ENCODE results near the gene OPRD1. TPM values are rescaled to one million over a fixed set of nuclear protein-coding genes. Genes with fewer than 3 reads are reported as not detected.
"Not testable (repeated sequence)": the region's sequence is repeated elsewhere in the genome, so short reads cannot be mapped to it uniquely, and the experiment has no call there.

Gene OPRD1
- 1 to 10 TPM in 1 of 2 donors, under 1 TPM in 1; 0.28 to 1.4 TPM for total RNA-seq
- under 1 TPM; 0.40 to 0.93 TPM for polyA plus RNA-seq (ENCODE audit: insufficient read length in 2 of 2)
- long read RNA-seq, donor 1, result 0 reads
- long read RNA-seq, donor 2, result 0 reads
- long read RNA-seq, donor 3, result 0 reads
- long read RNA-seq, donor 4, result 0 reads

GRCh38 chr1:28811766-28812668 is at the start of gene OPRD1:
Gene OPRD1 (plus strand): TSS chr1:28812170. CDS start chr1:28812384, 214 bp downstream.
- DNase-seq (ENCODE audit: low read depth in 4 of 6, low spot score in 6 of 6), result peak in 1 of 6 donors; percentile 23
- 2% methylated on average over 106 of the region's 108 CpGs for WGBS (ENCODE audit: insufficient coverage)
- Histone ChIP-seq H3K27me3 (ENCODE audit: control insufficient read depth, insufficient read depth, low read length) (peaks cover 48% of the 10 kb centered on the region), H3K36me3 (ENCODE audit: control insufficient read depth, insufficient read depth, low read length) (no peaks in the 10 kb centered on the region), H3K4me1 (ENCODE audit: control insufficient read depth, insufficient read depth, low read length) (peaks cover 13% of the 10 kb centered on the region), H3K9me3 (ENCODE audit: control insufficient read depth, insufficient read depth, low read length) (no peaks in the 10 kb centered on the region), H3K4me3 (ENCODE audit: low read depth, low read length) (no peak within 1 kb of the TSS), H3K27ac (ENCODE audit: low read depth, low read length) (no peak within 1 kb of the TSS)

GRCh38 chr1:28766532-28767183 is 45.3 kb upstream of the OPRD1 start:
- WGBS (ENCODE audit: insufficient coverage), result no CpG with 5 or more reads among the region's 2 CpGs
- no peak for DNase-seq (ENCODE audit: low read depth in 4 of 6, low spot score in 6 of 6)
- Histone ChIP-seq H3K27me3 (ENCODE audit: control insufficient read depth, insufficient read depth, low read length) (no peaks in the 10 kb centered on the region), H3K27ac (ENCODE audit: low read depth, low read length) (no peak overlapping the region), H3K4me3 (ENCODE audit: low read depth, low read length) (no peak overlapping the region), H3K36me3 (ENCODE audit: control insufficient read depth, insufficient read depth, low read length) (peaks cover 13% of the 10 kb centered on the region), H3K9me3 (ENCODE audit: control insufficient read depth, insufficient read depth, low read length) (no peaks in the 10 kb centered on the region), H3K4me1 (ENCODE audit: control insufficient read depth, insufficient read depth, low read length) (no peaks in the 10 kb centered on the region)

- Histone ChIP-seq H3K36me3 (ENCODE audit: control insufficient read depth, insufficient read depth, low read length) (peaks cover 17% of the 10 kb centered on the region), H3K9me3 (ENCODE audit: control insufficient read depth, insufficient read depth, low read length) (no peaks in the 10 kb centered on the region), H3K27me3 (ENCODE audit: control insufficient read depth, insufficient read depth, low read length) (no peaks in the 10 kb centered on the region), H3K27ac (ENCODE audit: low read depth, low read length) (no peak overlapping the region), H3K4me3 (ENCODE audit: low read depth, low read length) (no peak overlapping the region), H3K4me1 (ENCODE audit: control insufficient read depth, insufficient read depth, low read length) (peaks cover 7% of the 10 kb centered on the region)
- no peak for DNase-seq (ENCODE audit: low read depth in 4 of 6, low spot score in 6 of 6)
- WGBS (ENCODE audit: insufficient coverage), result no CpG with 5 or more reads among the region's 3 CpGs
Measured at GRCh38 chr1:28770601-28771165, 41.3 kb upstream of the OPRD1 start.

GRCh38 chr1:28771921-28772320 is 40.0 kb upstream of the OPRD1 start:
- WGBS (ENCODE audit: insufficient coverage), result 99% methylated on average over 5 of the region's 10 CpGs
- H3K27ac ChIP-seq (ENCODE audit: low read depth, low read length); H3K9me3 ChIP-seq (ENCODE audit: control insufficient read depth, insufficient read depth, low read length): not testable (repeated sequence)

GRCh38 chr1:28773105-28773504 is 38.9 kb upstream of the OPRD1 start:
- H3K9me3 ChIP-seq (ENCODE audit: control insufficient read depth, insufficient read depth, low read length), result no peaks in the 10 kb centered on the region
- peaks cover 7% of the 10 kb centered on the region for H3K4me1 ChIP-seq (ENCODE audit: control insufficient read depth, insufficient read depth, low read length)
- H3K36me3 ChIP-seq (ENCODE audit: control insufficient read depth, insufficient read depth, low read length), result peaks cover 14% of the 10 kb centered on the region
- no peak overlapping the region for H3K4me3 ChIP-seq (ENCODE audit: low read depth, low read length)
- DNase-seq (ENCODE audit: low read depth in 4 of 6, low spot score in 6 of 6), result no peak
- no peaks in the 10 kb centered on the region for H3K27me3 ChIP-seq (ENCODE audit: control insufficient read depth, insufficient read depth, low read length)
- H3K27ac ChIP-seq (ENCODE audit: low read depth, low read length), result no peak overlapping the region
- no CpG with 5 or more reads among the region's 3 CpGs for whole genome bisulfite sequencing (ENCODE audit: insufficient coverage)

More at GRCh38 chr1:28771921-28772320, 40.0 kb upstream of the OPRD1 start:
- not testable (repeated sequence) for H3K4me3 ChIP-seq (ENCODE audit: low read depth, low read length); H3K4me1 ChIP-seq (ENCODE audit: control insufficient read depth, insufficient read depth, low read length); DNase-seq (ENCODE audit: low read depth in 4 of 6, low spot score in 6 of 6); H3K27me3 ChIP-seq (ENCODE audit: control insufficient read depth, insufficient read depth, low read length)
- H3K36me3 ChIP-seq (ENCODE audit: control insufficient read depth, insufficient read depth, low read length), result peaks cover 17% of the 10 kb centered on the region

GRCh38 chr1:28775121-28775942 is 36.6 kb upstream of the OPRD1 start:
- Histone ChIP-seq H3K4me3 (ENCODE audit: low read depth, low read length) (peak overlapping the region; percentile 30), H3K4me1 (ENCODE audit: control insufficient read depth, insufficient read depth, low read length) (peaks cover 7% of the 10 kb centered on the region), H3K9me3 (ENCODE audit: control insufficient read depth, insufficient read depth, low read length) (no peaks in the 10 kb centered on the region), H3K36me3 (ENCODE audit: control insufficient read depth, insufficient read depth, low read length) (peaks cover 14% of the 10 kb centered on the region), H3K27me3 (ENCODE audit: control insufficient read depth, insufficient read depth, low read length) (no peaks in the 10 kb centered on the region), H3K27ac (ENCODE audit: low read depth, low read length) (no peak overlapping the region)
- 20% methylated on average over 36 of the region's 39 CpGs for WGBS (ENCODE audit: insufficient coverage)
- peak in 3 of 6 donors; percentile 11 to 61 (median 60) for DNase-seq (ENCODE audit: low read depth in 4 of 6, low spot score in 6 of 6)

GRCh38 chr1:28776341-28776740 is 35.6 kb upstream of the OPRD1 start:
- DNase-seq (ENCODE audit: low read depth in 4 of 6, low spot score in 6 of 6), result no peak
- no peaks in the 10 kb centered on the region for H3K27me3 ChIP-seq (ENCODE audit: control insufficient read depth, insufficient read depth, low read length)
- H3K9me3 ChIP-seq (ENCODE audit: control insufficient read depth, insufficient read depth, low read length), result no peaks in the 10 kb centered on the region
- WGBS (ENCODE audit: insufficient coverage), result 95% methylated on average over 10 of the region's 17 CpGs
- peaks cover 7% of the 10 kb centered on the region for H3K4me1 ChIP-seq (ENCODE audit: control insufficient read depth, insufficient read depth, low read length)
- peaks cover 9% of the 10 kb centered on the region for H3K36me3 ChIP-seq (ENCODE audit: control insufficient read depth, insufficient read depth, low read length)
- H3K27ac ChIP-seq (ENCODE audit: low read depth, low read length), result no peak overlapping the region
- H3K4me3 ChIP-seq (ENCODE audit: low read depth, low read length), result no peak overlapping the region

GRCh38 chr1:28778021-28778420 is 33.9 kb upstream of the OPRD1 start:
- DNase-seq (ENCODE audit: low read depth in 4 of 6, low spot score in 6 of 6), result no peak
- 92% methylated on average over 2 of the region's 2 CpGs for WGBS (ENCODE audit: insufficient coverage)
- H3K36me3 ChIP-seq (ENCODE audit: control insufficient read depth, insufficient read depth, low read length), result peaks cover 9% of the 10 kb centered on the region
- H3K9me3 ChIP-seq (ENCODE audit: control insufficient read depth, insufficient read depth, low read length), result no peaks in the 10 kb centered on the region
- H3K27ac ChIP-seq (ENCODE audit: low read depth, low read length), result no peak overlapping the region
- no peaks in the 10 kb centered on the region for H3K27me3 ChIP-seq (ENCODE audit: control insufficient read depth, insufficient read depth, low read length)
- no peak overlapping the region for H3K4me3 ChIP-seq (ENCODE audit: low read depth, low read length)
- H3K4me1 ChIP-seq (ENCODE audit: control insufficient read depth, insufficient read depth, low read length), result peaks cover 7% of the 10 kb centered on the region
